GM18517 (cell line): ENCODE measurements around the gene CEP104.
A peak's percentile ranks its signal among the peaks of the same experiment; 100 is the strongest.

Experiments
- ATAC-seq: cut with Tn5 transposase; IDR thresholded peaks from one replicate; pipeline ENCODE4 v1.9.1; 2021; ENCODE audit warnings: mild to moderate bottlenecking, moderate library complexity; ENCODE audit not compliant: unreplicated experiment

The CEP104 gene

GRCh38 chr1:3856923-3857790, at the start of gene CEP104, which contains the start of gene DFFB:
TSS of gene CEP104 (minus strand) at chr1:3857211. CDS start at chr1:3852407, 4,804 bp downstream.
TSS of gene DFFB (plus strand) at chr1:3857476. CDS start at chr1:3857604, 128 bp downstream.
- peak; percentile 97 for ATAC-seq

- ATAC-seq, result no peak
These were observed 49.6 kb upstream of the CEP104 start for GRCh38 chr1:3906672-3907020.

- no peak for ATAC-seq
These were observed 49.1 kb upstream of the CEP104 start for GRCh38 chr1:3905953-3906671.

GRCh38 chr1:3905266-3905952, 48.4 kb upstream of the CEP104 start:
- ATAC-seq, result no peak

- ATAC-seq, result no peak
These were observed 47.8 kb upstream of the CEP104 start for GRCh38 chr1:3904843-3905185.

GRCh38 chr1:3904006-3904842, 47.2 kb upstream of the CEP104 start:
- no peak for ATAC-seq

GRCh38 chr1:3903141-3904005, 46.4 kb upstream of the CEP104 start:
- ATAC-seq, result no peak

GRCh38 chr1:3902571-3903091, 45.6 kb upstream of the CEP104 start:
- ATAC-seq, result no peak

GRCh38 chr1:3902111-3902511, 45.1 kb upstream of the CEP104 start:
- no peak for ATAC-seq

- ATAC-seq, result peak; percentile 37
These were observed 44.0 kb upstream of the CEP104 start for GRCh38 chr1:3900969-3901529.

- peak; percentile 71 for ATAC-seq
These were observed 43.3 kb upstream of the CEP104 start, which contains the start of gene C1orf174 for GRCh38 chr1:3900150-3900968. TSS of gene C1orf174 (minus strand) at chr1:3900272. CDS start at chr1:3900186, 86 bp downstream.

GRCh38 chr1:3899754-3900149, 42.7 kb upstream of the CEP104 start:
- peak; percentile 24 for ATAC-seq

- ATAC-seq, result no peak
These were observed 42.2 kb upstream of the CEP104 start for GRCh38 chr1:3898994-3899753.

GRCh38 chr1:3898475-3898735, 41.4 kb upstream of the CEP104 start:
- no peak for ATAC-seq

- no peak for ATAC-seq
These were observed 39.5 kb upstream of the CEP104 start for GRCh38 chr1:3896396-3897000.

- ATAC-seq, result no peak
These were observed 38.9 kb upstream of the CEP104 start for GRCh38 chr1:3895951-3896325.

- ATAC-seq, result no peak
These were observed 38.4 kb upstream of the CEP104 start for GRCh38 chr1:3895279-3895950.
